ENCODE data around the gene ABHD12. TPM values are rescaled to one million over a fixed set of nuclear protein-coding genes. Genes with fewer than 3 reads are reported as not detected.

Gene ABHD12
- total and polyA plus RNA-seq, 9 donors, result 13.3 to 22.0 (median 15.0) TPM

DNA sequence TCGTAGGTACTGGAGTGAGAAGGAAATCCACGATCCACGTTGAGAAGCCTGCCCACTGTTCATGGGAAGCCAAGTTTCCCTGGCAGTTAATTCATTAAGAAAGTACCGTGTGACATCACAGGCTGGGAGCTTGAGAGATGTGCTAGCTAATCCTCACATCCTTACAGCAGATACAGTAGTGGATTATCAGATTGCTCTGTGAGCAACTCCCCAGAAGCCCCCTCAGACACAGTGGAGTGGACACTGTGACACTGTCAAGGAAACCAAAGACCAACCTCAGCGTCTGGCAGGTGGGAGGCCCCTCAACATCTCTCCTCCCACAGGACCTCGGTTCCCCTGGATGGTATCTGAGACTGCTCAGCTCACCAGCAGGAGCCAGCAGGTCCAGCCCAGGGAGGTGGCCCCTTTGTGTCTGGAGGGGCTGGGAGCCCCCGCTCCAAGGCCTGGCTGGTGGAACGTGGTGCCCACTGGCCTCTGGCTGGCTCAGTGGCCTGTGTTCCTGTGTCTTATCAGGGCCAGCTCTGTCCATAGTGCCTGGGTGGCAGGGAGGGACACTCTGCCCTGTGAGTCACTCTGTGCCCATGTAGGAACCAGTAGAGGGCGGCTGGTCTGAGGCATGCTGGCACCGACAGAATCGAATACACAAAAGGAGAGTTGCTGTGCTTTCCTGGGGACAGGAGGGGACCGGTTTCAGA is 135.5 kb downstream of the ABHD12 start:
- peaks cover 10% of the 10 kb centered on the region for H3K36me3 ChIP-seq (ENCODE audit: control insufficient read depth, insufficient read depth, low read length)
- H3K27ac ChIP-seq (ENCODE audit: low read length), result no peak overlapping the region
- WGBS (ENCODE audit: insufficient coverage), result 88% methylated on average over 6 of the region's 12 CpGs
- H3K4me1 ChIP-seq (ENCODE audit: control insufficient read depth, insufficient read depth, low read length), result no peaks in the 10 kb centered on the region
- DNase-seq, result no peak
- H3K9me3 ChIP-seq (replicated peaks; ENCODE audit: control insufficient read depth, low read depth, low read length), result no peaks in the 10 kb centered on the region
- H3K27me3 ChIP-seq (ENCODE audit: control insufficient read depth, insufficient read depth, low read length), result no peaks in the 10 kb centered on the region
- H3K4me3 ChIP-seq (ENCODE audit: low read length), result no peak overlapping the region

DNA sequence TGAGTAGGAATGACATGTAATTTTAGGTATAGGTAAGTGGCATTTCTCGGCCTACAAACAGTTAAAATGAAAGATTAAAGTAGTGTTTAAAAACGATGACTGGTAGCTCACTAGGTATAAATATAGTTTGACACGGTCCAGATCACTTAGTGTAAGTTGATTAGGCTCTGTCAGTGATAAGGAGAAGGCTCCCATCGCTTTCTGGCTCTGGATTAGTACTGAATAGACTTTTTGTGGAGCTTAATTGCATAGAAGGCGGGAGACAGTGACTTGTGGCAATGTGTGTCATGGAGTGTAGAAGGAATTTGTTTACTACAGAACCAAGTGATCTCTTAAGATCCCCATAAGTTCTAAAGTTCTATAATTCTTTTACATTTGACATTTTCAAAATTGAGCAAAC is 136.1 kb downstream of the ABHD12 start:
- H3K27me3 ChIP-seq (ENCODE audit: control insufficient read depth, insufficient read depth, low read length), result no peaks in the 10 kb centered on the region
- H3K36me3 ChIP-seq (ENCODE audit: control insufficient read depth, insufficient read depth, low read length), result peaks cover 6% of the 10 kb centered on the region
- WGBS (ENCODE audit: insufficient coverage), result 72% methylated on average over 4 of the region's 5 CpGs
- DNase-seq, result no peak
- peaks cover 4% of the 10 kb centered on the region for H3K4me1 ChIP-seq (ENCODE audit: control insufficient read depth, insufficient read depth, low read length)
- no peaks in the 10 kb centered on the region for H3K9me3 ChIP-seq (replicated peaks; ENCODE audit: control insufficient read depth, low read depth, low read length)
- H3K4me3 ChIP-seq (ENCODE audit: low read length), result no peak overlapping the region
- H3K27ac ChIP-seq (ENCODE audit: low read length), result no peak overlapping the region

DNA sequence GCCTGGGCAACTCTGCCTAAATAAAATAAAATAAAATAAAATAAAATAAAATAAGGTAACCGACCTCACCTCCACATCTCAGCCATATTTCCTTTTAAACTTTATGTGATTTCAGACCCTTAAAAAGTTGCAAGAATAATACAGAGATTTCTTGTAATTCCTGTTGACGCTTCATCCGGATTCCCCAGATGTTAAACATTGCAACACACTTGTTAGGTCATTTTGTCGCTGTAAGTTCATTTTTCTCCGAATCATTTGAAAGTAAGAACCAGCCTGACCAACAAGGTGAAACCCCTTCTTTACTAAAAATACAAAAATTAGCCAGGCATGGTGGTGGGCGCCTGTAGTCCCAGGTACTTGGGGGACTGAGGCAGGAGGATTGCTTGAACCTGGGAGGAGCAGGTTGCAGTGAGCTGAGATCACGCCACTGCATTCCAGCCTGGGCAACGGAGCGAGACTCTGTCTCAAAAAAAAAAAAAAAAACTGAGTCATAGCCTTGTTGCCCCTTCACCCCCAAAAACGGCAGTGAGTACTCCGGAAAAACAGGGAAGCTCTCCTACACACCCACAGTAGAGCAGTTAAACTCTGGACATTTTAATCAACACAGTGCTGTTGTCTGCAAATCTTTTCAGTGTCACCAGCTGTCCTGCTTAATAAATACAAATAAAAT is 136.9 kb downstream of the ABHD12 start:
- Histone ChIP-seq H3K27me3 (ENCODE audit: control insufficient read depth, insufficient read depth, low read length) (no peaks in the 10 kb centered on the region), H3K9me3 (replicated peaks; ENCODE audit: control insufficient read depth, low read depth, low read length) (no peaks in the 10 kb centered on the region), H3K4me3 (ENCODE audit: low read length) (no peak overlapping the region), H3K36me3 (ENCODE audit: control insufficient read depth, insufficient read depth, low read length) (no peaks in the 10 kb centered on the region), H3K27ac (ENCODE audit: low read length) (no peak overlapping the region), H3K4me1 (ENCODE audit: control insufficient read depth, insufficient read depth, low read length) (peaks cover 5% of the 10 kb centered on the region)
- 84% methylated on average over 5 of the region's 11 CpGs for WGBS (ENCODE audit: insufficient coverage)
- DNase-seq, result no peak

GRCh38 chr20:25252686-25253421 is 137.8 kb downstream of the ABHD12 start:
- Histone ChIP-seq H3K9me3 (replicated peaks; ENCODE audit: control insufficient read depth, low read depth, low read length) (no peaks in the 10 kb centered on the region), H3K27me3 (ENCODE audit: control insufficient read depth, insufficient read depth, low read length) (no peaks in the 10 kb centered on the region), H3K36me3 (ENCODE audit: control insufficient read depth, insufficient read depth, low read length) (no peaks in the 10 kb centered on the region), H3K4me1 (ENCODE audit: control insufficient read depth, insufficient read depth, low read length) (peaks cover 6% of the 10 kb centered on the region), H3K27ac (ENCODE audit: low read length) (no peak overlapping the region), H3K4me3 (ENCODE audit: low read length) (no peak overlapping the region)
- no peak for DNase-seq
- 100% methylated on average over 2 of the region's 6 CpGs for WGBS (ENCODE audit: insufficient coverage)

GRCh38 chr20:25252230-25252651 is 138.4 kb downstream of the ABHD12 start:
- Histone ChIP-seq H3K27ac (ENCODE audit: low read length) (no peak overlapping the region), H3K27me3 (ENCODE audit: control insufficient read depth, insufficient read depth, low read length) (no peaks in the 10 kb centered on the region), H3K4me1 (ENCODE audit: control insufficient read depth, insufficient read depth, low read length) (peaks cover 10% of the 10 kb centered on the region), H3K36me3 (ENCODE audit: control insufficient read depth, insufficient read depth, low read length) (no peaks in the 10 kb centered on the region), H3K9me3 (replicated peaks; ENCODE audit: control insufficient read depth, low read depth, low read length) (no peaks in the 10 kb centered on the region), H3K4me3 (ENCODE audit: low read length) (no peak overlapping the region)
- WGBS (ENCODE audit: insufficient coverage), result 77% methylated on average over 3 of the region's 6 CpGs
- DNase-seq, result no peak

DNA sequence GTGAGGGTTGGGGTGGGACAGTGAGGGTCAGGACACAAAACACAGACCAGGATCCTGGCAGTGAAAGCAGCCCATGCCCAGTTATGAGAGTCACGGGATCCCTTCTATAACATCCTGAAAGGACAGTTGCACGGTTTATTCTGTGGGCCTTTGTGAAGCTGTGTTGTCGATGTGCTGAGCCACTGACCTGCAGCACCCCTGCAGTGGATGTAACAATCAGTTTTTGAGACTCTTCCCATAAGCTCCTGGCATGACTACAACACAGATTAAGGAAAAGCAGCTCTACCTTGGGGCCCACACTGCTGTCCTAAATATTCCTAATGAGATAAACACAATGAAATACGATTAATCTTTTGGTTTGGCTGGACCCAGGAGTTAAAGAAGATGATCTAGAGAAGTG is 139.1 kb downstream of the ABHD12 start:
- 59% methylated on average over 3 of the region's 4 CpGs for WGBS (ENCODE audit: insufficient coverage)
- H3K4me1 ChIP-seq (ENCODE audit: control insufficient read depth, insufficient read depth, low read length), result peaks cover 14% of the 10 kb centered on the region
- no peak overlapping the region for H3K4me3 ChIP-seq (ENCODE audit: low read length)

GRCh38 chr20:25251019-25251418 is 139.6 kb downstream of the ABHD12 start:
- Histone ChIP-seq H3K9me3 (replicated peaks; ENCODE audit: control insufficient read depth, low read depth, low read length) (no peaks in the 10 kb centered on the region), H3K36me3 (ENCODE audit: control insufficient read depth, insufficient read depth, low read length) (no peaks in the 10 kb centered on the region), H3K4me1 (ENCODE audit: control insufficient read depth, insufficient read depth, low read length) (peaks cover 14% of the 10 kb centered on the region), H3K27ac (ENCODE audit: low read length) (no peak overlapping the region), H3K4me3 (ENCODE audit: low read length) (no peak overlapping the region), H3K27me3 (ENCODE audit: control insufficient read depth, insufficient read depth, low read length) (no peaks in the 10 kb centered on the region)
- WGBS (ENCODE audit: insufficient coverage), result 81% methylated on average over 5 of the region's 9 CpGs
- no peak for DNase-seq

More for the DNA sequence above, 139.1 kb downstream of the ABHD12 start:
- H3K27me3 ChIP-seq (ENCODE audit: control insufficient read depth, insufficient read depth, low read length), result no peaks in the 10 kb centered on the region
- DNase-seq, result no peak
- H3K27ac ChIP-seq (ENCODE audit: low read length), result no peak overlapping the region
- H3K9me3 ChIP-seq (replicated peaks; ENCODE audit: control insufficient read depth, low read depth, low read length), result no peaks in the 10 kb centered on the region
- H3K36me3 ChIP-seq (ENCODE audit: control insufficient read depth, insufficient read depth, low read length), result no peaks in the 10 kb centered on the region

- Histone ChIP-seq H3K36me3 (ENCODE audit: control insufficient read depth, insufficient read depth, low read length) (no peaks in the 10 kb centered on the region), H3K9me3 (replicated peaks; ENCODE audit: control insufficient read depth, low read depth, low read length) (no peaks in the 10 kb centered on the region), H3K27me3 (ENCODE audit: control insufficient read depth, insufficient read depth, low read length) (no peaks in the 10 kb centered on the region), H3K4me3 (ENCODE audit: low read length) (no peak overlapping the region), H3K27ac (ENCODE audit: low read length) (no peak overlapping the region), H3K4me1 (ENCODE audit: control insufficient read depth, insufficient read depth, low read length) (peaks cover 14% of the 10 kb centered on the region)
- no peak for DNase-seq
- 82% methylated on average over 1 of the region's 3 CpGs for WGBS (ENCODE audit: insufficient coverage)
Measured at GRCh38 chr20:25250508-25250907, 140.1 kb downstream of the ABHD12 start.

Measured in muscle of leg (tissue), 11 donors.